ENCODE data around the gene SLC2A9.

Gene SLC2A9

DNA sequence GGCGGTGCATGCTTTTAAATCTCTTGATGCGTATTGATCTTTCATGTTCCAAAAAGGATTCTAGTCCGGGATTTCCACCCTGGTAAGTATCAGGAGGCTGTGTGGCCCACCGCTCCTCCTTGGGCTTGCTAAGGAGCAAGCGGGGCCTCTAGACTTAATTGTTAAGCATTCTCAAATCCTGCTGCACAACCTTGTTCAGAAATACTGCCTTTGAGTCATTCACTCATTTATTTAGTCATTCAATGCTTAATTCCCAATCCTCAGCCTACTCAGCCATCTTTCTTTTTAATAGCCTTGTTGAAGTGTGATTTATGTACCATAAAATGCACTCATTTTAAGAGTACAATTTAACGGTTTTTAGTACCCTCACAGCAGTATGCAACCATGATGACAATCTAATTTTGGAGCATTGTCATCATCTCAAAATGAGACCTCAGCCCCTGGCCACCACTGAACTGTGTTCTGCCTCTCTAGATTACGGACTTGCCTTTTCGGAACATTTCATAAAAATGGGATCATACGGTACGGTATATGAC lies 15.6 kb upstream of the SLC2A9 start:
- Histone ChIP-seq H3K9me3 (ENCODE audit: control insufficient read depth, insufficient read depth, low read length) (no peaks in the 10 kb centered on the region), H3K4me1 (ENCODE audit: control insufficient read depth, insufficient read depth, low read length) (no peaks in the 10 kb centered on the region), H3K36me3 (ENCODE audit: control insufficient read depth, insufficient read depth, low read length) (no peaks in the 10 kb centered on the region), H3K9ac (ENCODE audit: low read depth, low read length) (no peak overlapping the region), H3K4me3 (ENCODE audit: low read depth, low read length) (no peak overlapping the region), H3K27me3 (ENCODE audit: control insufficient read depth, insufficient read depth, low read length) (no peaks in the 10 kb centered on the region)

DNA sequence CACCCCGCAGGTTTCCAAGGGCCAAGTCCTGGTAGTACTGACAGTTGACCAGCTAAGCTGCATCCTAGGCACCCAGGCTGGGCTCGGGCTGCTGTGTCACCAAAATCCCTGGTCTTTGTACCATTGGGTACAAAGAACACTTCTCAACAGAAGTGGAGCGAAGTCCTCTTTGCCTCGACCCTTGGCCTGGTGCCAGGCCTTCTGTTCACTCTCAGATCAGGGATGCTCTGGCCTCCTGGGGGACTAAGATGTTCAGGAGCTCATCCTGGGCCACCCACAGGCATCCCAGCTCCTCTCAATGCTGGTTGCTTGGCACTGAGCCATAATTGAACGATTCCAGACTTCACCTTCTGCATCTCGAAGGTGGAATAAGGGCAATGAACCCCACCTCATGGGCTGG lies 13.8 kb upstream of the SLC2A9 start:
- no peaks in the 10 kb centered on the region for H3K27me3 ChIP-seq (ENCODE audit: control insufficient read depth, insufficient read depth, low read length)
- H3K9me3 ChIP-seq (ENCODE audit: control insufficient read depth, insufficient read depth, low read length), result no peaks in the 10 kb centered on the region
- H3K36me3 ChIP-seq (ENCODE audit: control insufficient read depth, insufficient read depth, low read length), result no peaks in the 10 kb centered on the region
- H3K4me1 ChIP-seq (ENCODE audit: control insufficient read depth, insufficient read depth, low read length), result no peaks in the 10 kb centered on the region
- no peak overlapping the region for H3K4me3 ChIP-seq (ENCODE audit: low read depth, low read length)
- H3K9ac ChIP-seq (ENCODE audit: low read depth, low read length), result no peak overlapping the region

DNA sequence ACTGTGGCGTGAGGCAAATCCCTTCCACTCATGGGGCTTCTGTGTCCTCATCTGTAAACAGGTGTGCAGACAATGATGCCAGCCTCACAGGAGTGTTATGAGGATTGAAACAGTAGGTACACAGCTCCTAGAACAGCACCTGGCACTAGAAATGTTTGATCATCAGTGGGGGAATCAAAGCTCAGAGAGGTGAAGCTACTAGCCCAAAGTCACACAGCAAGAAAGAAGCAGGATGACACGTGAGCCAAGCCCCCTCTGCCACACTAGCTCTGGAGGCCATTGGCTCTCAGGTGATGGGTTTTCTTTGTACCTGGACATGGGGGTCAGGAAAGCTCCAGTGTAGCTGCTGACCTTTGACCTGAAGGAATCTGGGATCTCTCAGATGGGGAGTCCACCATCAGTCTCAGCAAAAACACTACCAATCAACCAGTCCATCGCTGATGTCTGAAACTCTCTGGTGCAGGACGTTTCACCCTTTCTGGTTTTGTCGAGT lies 13.4 kb upstream of the SLC2A9 start:
- no peaks in the 10 kb centered on the region for H3K27me3 ChIP-seq (ENCODE audit: control insufficient read depth, insufficient read depth, low read length)
- H3K4me3 ChIP-seq (ENCODE audit: low read depth, low read length), result no peak overlapping the region
- no peaks in the 10 kb centered on the region for H3K36me3 ChIP-seq (ENCODE audit: control insufficient read depth, insufficient read depth, low read length)
- no peaks in the 10 kb centered on the region for H3K4me1 ChIP-seq (ENCODE audit: control insufficient read depth, insufficient read depth, low read length)
- H3K9me3 ChIP-seq (ENCODE audit: control insufficient read depth, insufficient read depth, low read length), result no peaks in the 10 kb centered on the region
- H3K9ac ChIP-seq (ENCODE audit: low read depth, low read length), result no peak overlapping the region

- Histone ChIP-seq H3K9me3 (ENCODE audit: control insufficient read depth, insufficient read depth, low read length) (no peaks in the 10 kb centered on the region), H3K36me3 (ENCODE audit: control insufficient read depth, insufficient read depth, low read length) (no peaks in the 10 kb centered on the region), H3K4me3 (ENCODE audit: low read depth, low read length) (no peak overlapping the region), H3K9ac (ENCODE audit: low read depth, low read length) (no peak overlapping the region), H3K27me3 (ENCODE audit: control insufficient read depth, insufficient read depth, low read length) (no peaks in the 10 kb centered on the region), H3K4me1 (ENCODE audit: control insufficient read depth, insufficient read depth, low read length) (no peaks in the 10 kb centered on the region)
Measured at GRCh38 chr4:10034136-10034535, 12.8 kb upstream of the SLC2A9 start.

DNA sequence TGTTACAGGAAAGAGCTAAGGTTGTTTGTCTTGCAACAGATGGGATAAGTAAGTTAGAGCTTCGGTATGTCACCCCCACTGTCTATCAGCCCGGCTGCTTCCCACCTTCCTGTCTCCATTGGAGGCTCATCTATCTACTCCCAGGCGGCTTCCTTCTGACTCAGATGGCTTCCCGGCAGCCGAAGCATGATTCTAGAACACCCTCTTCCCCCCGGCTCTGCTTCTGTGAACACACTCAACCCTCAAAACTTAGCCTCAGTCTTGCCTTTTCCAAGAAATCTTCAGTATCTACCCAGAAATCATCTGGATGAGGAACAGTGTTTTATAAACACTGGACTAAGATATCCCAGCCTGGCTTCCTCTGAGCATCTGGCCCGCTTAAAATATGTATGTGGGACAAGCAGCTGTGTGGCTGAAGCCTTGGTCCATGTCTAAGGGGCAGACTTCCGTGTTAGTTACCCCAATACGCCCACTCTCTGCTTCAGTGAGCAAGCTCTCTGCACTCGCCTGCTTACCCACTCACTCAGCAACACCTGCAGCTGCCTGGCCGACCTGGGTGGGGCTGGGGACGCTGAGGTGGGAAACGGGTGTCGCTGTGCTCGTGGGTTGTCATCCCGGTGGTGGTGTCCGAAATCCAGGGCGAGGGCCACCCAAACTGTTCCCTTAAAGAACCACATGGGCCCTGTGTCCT lies 12.0 kb upstream of the SLC2A9 start:
- H3K9ac ChIP-seq (ENCODE audit: low read depth, low read length), result no peak overlapping the region
- no peak overlapping the region for H3K4me3 ChIP-seq (ENCODE audit: low read depth, low read length)

DNA sequence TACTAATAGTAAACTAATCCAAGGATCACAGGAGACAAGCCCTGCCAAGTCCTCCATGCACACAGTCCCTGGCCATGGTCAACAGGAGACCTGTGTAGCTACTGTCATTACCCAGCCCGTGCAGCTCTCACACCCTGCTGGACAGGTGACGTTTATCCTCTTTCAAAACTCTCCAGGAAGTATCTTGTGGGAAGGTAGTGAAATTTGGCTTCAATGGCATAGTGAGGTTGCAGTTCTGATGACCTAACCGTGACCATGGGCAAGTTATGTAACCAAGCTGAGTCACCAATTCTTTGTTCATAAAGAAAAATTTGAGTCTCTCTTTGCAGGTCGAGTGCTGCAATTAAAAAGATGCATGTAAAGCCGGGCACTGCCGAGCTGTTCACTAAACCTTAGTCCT lies 11.3 kb upstream of the SLC2A9 start:
- Histone ChIP-seq H3K27me3 (ENCODE audit: control insufficient read depth, insufficient read depth, low read length) (no peaks in the 10 kb centered on the region), H3K36me3 (ENCODE audit: control insufficient read depth, insufficient read depth, low read length) (no peaks in the 10 kb centered on the region), H3K9ac (ENCODE audit: low read depth, low read length) (no peak overlapping the region), H3K9me3 (ENCODE audit: control insufficient read depth, insufficient read depth, low read length) (no peaks in the 10 kb centered on the region), H3K4me1 (ENCODE audit: control insufficient read depth, insufficient read depth, low read length) (no peaks in the 10 kb centered on the region), H3K4me3 (ENCODE audit: low read depth, low read length) (no peak overlapping the region)

More for the DNA sequence above, 12.0 kb upstream of the SLC2A9 start:
- Histone ChIP-seq H3K4me1 (ENCODE audit: control insufficient read depth, insufficient read depth, low read length) (no peaks in the 10 kb centered on the region), H3K36me3 (ENCODE audit: control insufficient read depth, insufficient read depth, low read length) (no peaks in the 10 kb centered on the region), H3K27me3 (ENCODE audit: control insufficient read depth, insufficient read depth, low read length) (no peaks in the 10 kb centered on the region), H3K9me3 (ENCODE audit: control insufficient read depth, insufficient read depth, low read length) (no peaks in the 10 kb centered on the region)

- H3K4me3 ChIP-seq (ENCODE audit: low read depth, low read length), result no peak overlapping the region
- no peak overlapping the region for H3K9ac ChIP-seq (ENCODE audit: low read depth, low read length)
- H3K27me3 ChIP-seq (ENCODE audit: control insufficient read depth, insufficient read depth, low read length), result no peaks in the 10 kb centered on the region
- H3K9me3 ChIP-seq (ENCODE audit: control insufficient read depth, insufficient read depth, low read length), result no peaks in the 10 kb centered on the region
- H3K4me1 ChIP-seq (ENCODE audit: control insufficient read depth, insufficient read depth, low read length), result no peaks in the 10 kb centered on the region
- H3K36me3 ChIP-seq (ENCODE audit: control insufficient read depth, insufficient read depth, low read length), result no peaks in the 10 kb centered on the region
Measured at GRCh38 chr4:10031668-10032590, 10.6 kb upstream of the SLC2A9 start.

GRCh38 chr4:10030972-10031667 lies 9.8 kb upstream of the SLC2A9 start:
- H3K4me1 ChIP-seq (ENCODE audit: control insufficient read depth, insufficient read depth, low read length), result no peaks in the 10 kb centered on the region
- no peak overlapping the region for H3K4me3 ChIP-seq (ENCODE audit: low read depth, low read length)
- H3K27me3 ChIP-seq (ENCODE audit: control insufficient read depth, insufficient read depth, low read length), result no peaks in the 10 kb centered on the region
- H3K9me3 ChIP-seq (ENCODE audit: control insufficient read depth, insufficient read depth, low read length), result no peaks in the 10 kb centered on the region
- H3K9ac ChIP-seq (ENCODE audit: low read depth, low read length), result no peak overlapping the region
- no peaks in the 10 kb centered on the region for H3K36me3 ChIP-seq (ENCODE audit: control insufficient read depth, insufficient read depth, low read length)

DNA sequence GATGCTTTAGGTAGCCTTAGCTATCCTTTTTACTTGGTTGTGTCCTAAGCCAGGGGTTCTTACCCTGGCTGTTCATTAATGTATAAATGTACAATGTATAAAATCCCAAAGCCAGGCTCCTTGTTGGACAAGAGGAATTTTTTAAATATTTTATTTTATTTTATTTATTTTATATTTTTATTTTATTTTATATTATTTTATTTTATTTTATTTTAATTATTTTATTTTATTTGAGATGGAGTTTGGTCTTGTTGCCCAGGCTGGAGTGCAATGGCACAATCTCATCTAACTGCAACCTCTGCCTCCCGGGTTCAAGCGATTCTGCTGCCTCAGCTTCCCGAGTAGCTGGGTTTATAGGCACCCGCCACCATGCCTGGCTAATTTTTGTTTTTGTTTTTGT lies 8.1 kb upstream of the SLC2A9 start:
- no peaks in the 10 kb centered on the region for H3K27me3 ChIP-seq (ENCODE audit: control insufficient read depth, insufficient read depth, low read length)
- no peaks in the 10 kb centered on the region for H3K9me3 ChIP-seq (ENCODE audit: control insufficient read depth, insufficient read depth, low read length)
- H3K36me3 ChIP-seq (ENCODE audit: control insufficient read depth, insufficient read depth, low read length), result no peaks in the 10 kb centered on the region
- H3K9ac ChIP-seq (ENCODE audit: low read depth, low read length), result no peak overlapping the region
- no peaks in the 10 kb centered on the region for H3K4me1 ChIP-seq (ENCODE audit: control insufficient read depth, insufficient read depth, low read length)
- H3K4me3 ChIP-seq (ENCODE audit: low read depth, low read length), result no peak overlapping the region

DNA sequence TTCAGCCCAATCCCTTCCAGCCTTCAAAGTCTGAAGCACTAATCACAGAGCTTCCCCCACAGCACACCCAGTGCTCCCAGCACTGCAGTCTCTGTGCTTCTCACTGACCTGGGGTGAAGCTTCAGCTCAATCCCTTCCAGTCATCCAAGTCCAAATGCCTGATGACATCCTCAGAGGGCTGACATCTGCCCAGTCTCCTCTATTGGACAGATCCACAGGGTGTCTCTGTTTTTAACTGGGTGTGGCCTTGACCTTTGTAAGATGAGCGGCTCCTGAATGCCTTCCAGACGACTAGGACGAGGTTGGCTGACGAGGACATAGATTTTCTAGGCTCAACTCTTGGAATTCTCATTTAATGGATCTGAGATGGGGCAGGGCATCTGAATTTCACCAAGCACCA lies 7.6 kb upstream of the SLC2A9 start:
- Histone ChIP-seq H3K36me3 (ENCODE audit: control insufficient read depth, insufficient read depth, low read length) (no peaks in the 10 kb centered on the region), H3K9me3 (ENCODE audit: control insufficient read depth, insufficient read depth, low read length) (no peaks in the 10 kb centered on the region), H3K27me3 (ENCODE audit: control insufficient read depth, insufficient read depth, low read length) (no peaks in the 10 kb centered on the region), H3K4me1 (ENCODE audit: control insufficient read depth, insufficient read depth, low read length) (no peaks in the 10 kb centered on the region), H3K9ac (ENCODE audit: low read depth, low read length) (no peak overlapping the region), H3K4me3 (ENCODE audit: low read depth, low read length) (no peak overlapping the region)

DNA sequence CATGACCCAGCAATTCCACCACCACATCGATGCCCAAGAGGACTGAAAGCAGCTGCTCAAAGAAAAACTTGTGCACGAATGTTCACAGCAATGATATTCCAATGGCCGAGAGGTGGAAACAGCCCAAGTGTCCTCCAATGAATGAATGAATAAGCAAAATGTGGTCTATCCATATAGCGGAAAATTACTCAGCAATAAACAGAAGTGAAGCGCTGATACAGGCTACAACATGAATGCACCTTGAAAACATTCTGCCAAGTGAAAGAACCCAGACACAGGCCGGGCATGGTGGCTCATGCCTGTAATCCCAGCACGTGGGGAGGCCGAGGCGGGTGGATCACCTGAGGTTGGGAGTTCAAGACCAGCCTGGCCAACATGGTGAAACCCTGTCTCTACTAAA lies 5.2 kb upstream of the SLC2A9 start:
- Histone ChIP-seq H3K4me1 (ENCODE audit: control insufficient read depth, insufficient read depth, low read length) (no peaks in the 10 kb centered on the region), H3K27me3 (ENCODE audit: control insufficient read depth, insufficient read depth, low read length) (no peaks in the 10 kb centered on the region), H3K9me3 (ENCODE audit: control insufficient read depth, insufficient read depth, low read length) (no peaks in the 10 kb centered on the region), H3K9ac (ENCODE audit: low read depth, low read length) (no peak overlapping the region), H3K36me3 (ENCODE audit: control insufficient read depth, insufficient read depth, low read length) (no peaks in the 10 kb centered on the region), H3K4me3 (ENCODE audit: low read depth, low read length) (no peak overlapping the region)

Measured in iPS-15b (cell line).